ENCODE data around the gene CDHR3.
"Not testable (repeated sequence)": the region's sequence is repeated elsewhere in the genome, so short reads cannot be mapped to it uniquely, and the experiment has no call there.

CDHR3 gene

DNA sequence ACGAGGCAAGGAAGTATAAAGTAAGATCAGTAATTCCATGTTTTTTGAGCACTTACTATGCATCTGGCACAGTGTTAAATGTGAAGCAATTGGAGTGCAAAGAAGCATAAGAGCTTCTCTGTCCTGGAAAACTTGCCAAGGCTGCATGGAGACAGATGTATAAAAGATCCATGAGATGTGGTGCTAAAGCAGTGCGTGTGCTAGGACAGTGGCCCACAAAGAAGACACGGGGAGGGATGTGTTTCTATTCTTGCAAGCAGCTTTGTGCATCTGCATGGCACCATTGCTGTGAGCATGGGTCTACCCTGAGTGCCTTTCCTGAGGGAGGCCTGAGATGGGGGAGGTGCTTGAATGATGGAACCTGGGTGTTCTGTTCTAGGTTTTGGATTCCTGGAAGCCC lies 5.1 kb upstream of the CDHR3 start:
- no peak for DNase-seq (ENCODE audit: low read depth in 3 of 3)

- no peak for DNase-seq (ENCODE audit: low read depth in 3 of 3)
These were observed 711 bp upstream of the CDHR3 start for GRCh38 chr7:105962353-105962752.

- no peak for DNase-seq (ENCODE audit: low read depth in 3 of 3)
These were observed 8.8 kb downstream of the CDHR3 start for GRCh38 chr7:105971845-105972244.

DNA sequence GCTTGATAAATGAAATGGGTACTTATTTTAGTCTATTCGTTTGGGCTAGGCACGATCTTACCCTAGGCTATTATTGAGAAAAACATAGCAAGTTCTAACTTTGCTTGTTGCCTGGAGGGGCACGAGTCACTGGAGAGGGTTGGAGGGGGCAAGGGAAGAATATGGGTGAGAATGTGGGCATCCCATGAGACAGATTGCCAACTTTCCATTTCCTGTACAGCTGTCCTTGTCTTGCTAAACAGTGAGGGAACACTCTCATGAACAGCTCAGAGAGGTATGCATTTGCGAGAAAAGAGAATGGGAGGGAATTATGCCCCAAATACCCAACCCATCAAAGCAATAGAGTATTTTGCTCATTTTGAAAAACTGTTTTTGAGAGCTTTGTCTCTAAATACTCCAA lies 9.2 kb downstream of the CDHR3 start:
- DNase-seq (ENCODE audit: low read depth in 3 of 3): no peak

DNA sequence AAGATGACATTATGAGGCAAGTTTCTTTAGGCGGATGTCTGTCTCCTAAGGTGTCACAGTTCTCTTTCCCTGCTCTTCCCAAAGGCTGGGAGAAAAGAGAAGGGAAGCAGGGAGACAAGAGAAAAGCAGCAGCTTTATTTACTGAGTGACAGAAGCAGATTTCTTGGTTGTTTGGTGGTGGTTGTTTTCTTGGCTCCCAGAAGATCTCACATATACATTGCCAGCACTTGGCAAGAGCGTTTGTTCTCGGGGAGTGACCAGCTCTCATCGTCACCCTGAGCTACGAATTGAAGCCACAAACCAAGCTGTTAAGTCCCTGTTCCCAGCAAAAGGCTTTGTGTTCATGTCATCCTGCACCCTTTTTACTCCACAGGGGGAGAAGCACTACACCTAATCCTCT lies 11.4 kb downstream of the CDHR3 start:
- no peak for DNase-seq (ENCODE audit: low read depth in 3 of 3)

DNA sequence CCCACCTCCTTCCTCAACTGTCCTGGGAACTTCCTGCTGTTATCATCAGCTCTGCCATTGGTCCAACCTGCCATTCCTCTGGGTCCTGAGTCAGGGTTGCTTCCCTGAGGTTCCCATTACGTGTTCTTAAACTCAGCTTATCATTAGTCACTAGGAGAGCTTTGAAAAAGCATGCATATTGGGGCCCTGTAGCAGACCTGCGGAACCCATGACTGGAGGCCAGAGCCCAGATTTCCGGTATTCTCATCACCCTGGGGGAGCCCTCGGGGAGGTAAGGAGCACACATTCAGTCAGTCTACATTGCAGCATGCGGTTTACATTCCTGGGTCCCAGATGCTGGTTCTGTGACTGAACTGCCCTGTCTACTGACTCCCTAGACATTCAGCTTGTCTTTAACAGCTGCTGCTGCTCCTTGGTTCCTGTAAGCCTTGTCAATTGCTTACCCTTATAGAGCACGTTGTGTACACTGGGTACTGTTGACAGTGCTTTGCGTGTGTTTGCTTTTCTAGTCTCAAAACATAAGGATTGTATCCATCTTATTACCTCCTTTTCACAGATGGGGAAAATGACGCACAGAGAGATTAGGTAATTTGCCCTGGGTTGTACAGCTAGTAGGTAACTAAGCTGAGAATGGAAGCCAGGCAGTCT lies 12.8 kb downstream of the CDHR3 start:
- no peak for DNase-seq (ENCODE audit: low read depth in 3 of 3)

GRCh38 chr7:105976868-105977267 lies 13.8 kb downstream of the CDHR3 start:
- no peak for DNase-seq (ENCODE audit: low read depth in 3 of 3)

DNA sequence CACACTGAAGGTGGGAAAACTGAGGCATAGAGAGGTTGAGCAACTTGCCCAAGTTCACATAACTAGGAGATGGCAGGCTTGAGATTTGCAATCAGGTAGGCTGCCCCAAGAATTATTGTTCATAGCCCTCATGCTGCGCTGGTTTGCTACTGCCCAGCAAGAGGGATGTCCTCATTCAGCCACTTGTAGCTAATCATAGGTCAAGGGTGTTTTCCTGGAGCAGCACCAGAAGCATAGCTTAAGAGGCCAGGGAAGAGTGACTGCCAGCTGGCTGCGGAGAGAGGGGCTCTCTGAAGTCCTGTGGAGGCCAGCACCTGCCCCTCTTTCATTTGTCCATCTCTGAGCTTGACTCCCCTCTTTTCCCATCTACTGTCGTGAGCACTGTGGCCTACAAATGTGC lies 15.0 kb downstream of the CDHR3 start:
- no peak for DNase-seq (ENCODE audit: low read depth in 3 of 3)

DNA sequence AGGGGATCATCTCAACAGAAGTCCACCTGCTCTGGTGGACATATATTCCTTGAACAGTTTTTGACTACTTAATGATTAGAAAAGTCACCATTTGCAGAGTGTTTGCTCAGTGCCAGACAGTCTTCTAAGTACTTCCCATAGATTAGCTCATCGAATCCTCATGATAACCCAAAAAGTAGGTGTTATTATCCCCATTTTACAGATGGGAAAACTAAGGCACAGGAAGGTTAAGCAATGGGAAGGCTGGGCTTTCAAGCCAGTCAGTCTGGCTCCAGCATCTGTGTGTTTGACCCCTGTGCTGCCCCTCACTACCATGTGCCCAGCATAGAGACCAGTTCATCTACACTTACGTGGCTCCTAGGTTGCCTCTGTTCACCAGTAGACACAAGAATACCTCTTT lies 15.9 kb downstream of the CDHR3 start:
- DNase-seq (ENCODE audit: low read depth in 3 of 3): no peak

GRCh38 chr7:105979405-105979804 lies 16.3 kb downstream of the CDHR3 start:
- no peak for DNase-seq (ENCODE audit: low read depth in 3 of 3)

GRCh38 chr7:105980645-105981396 lies 17.8 kb downstream of the CDHR3 start:
- DNase-seq (ENCODE audit: low read depth in 3 of 3): no peak

DNA sequence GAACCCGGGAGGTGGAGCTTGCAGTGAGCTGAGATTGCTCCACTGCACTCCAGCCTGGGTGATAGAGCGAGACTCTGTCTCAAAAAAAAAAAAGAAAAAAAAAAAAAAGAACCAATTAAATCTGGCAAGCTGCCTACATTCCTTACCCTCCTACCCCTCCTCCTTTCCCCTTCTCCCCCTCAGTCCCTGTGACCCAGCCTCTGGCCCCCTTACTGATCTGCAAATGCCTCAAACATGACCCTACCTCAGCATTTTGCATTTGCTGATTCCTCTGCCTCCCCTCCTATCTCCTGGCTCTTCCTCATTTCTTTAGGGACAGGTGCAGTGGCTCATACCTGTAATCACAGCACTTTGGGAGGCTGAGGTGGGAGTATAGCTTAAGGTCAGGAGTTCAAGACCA lies 19.3 kb downstream of the CDHR3 start:
- no peak for DNase-seq (ENCODE audit: low read depth in 3 of 3)

GRCh38 chr7:105984808-105985207 lies 21.7 kb downstream of the CDHR3 start:
- not testable (repeated sequence) for DNase-seq (ENCODE audit: low read depth in 3 of 3)

- no peak for DNase-seq (ENCODE audit: low read depth in 3 of 3)
These were observed 22.2 kb downstream of the CDHR3 start for GRCh38 chr7:105985229-105985628.

GRCh38 chr7:105985672-105986215 lies 22.7 kb downstream of the CDHR3 start:
- no peak for DNase-seq (ENCODE audit: low read depth in 3 of 3)

GRCh38 chr7:105987046-105987445 lies 24.0 kb downstream of the CDHR3 start:
- DNase-seq (ENCODE audit: low read depth in 3 of 3): no peak

DNA sequence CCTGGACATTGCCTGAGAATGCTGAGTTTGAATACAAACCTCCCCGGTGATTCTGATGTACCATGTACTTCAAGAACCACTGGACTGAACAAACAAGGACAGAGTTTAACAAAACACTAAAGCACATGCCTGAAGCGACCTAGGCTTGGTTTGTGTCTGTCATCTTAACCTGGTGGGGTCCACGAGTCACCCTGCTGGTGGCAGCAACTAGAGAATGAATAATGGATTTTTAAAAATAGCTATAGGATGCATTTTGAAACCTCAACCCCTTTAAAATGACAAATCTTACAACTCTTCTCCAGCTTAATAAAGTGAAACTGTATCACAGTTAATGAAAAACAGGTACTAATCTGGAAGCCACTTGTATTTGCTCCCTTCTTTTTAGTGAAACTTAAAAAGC lies 25.2 kb downstream of the CDHR3 start:
- no peak for DNase-seq (ENCODE audit: low read depth in 3 of 3)

DNA sequence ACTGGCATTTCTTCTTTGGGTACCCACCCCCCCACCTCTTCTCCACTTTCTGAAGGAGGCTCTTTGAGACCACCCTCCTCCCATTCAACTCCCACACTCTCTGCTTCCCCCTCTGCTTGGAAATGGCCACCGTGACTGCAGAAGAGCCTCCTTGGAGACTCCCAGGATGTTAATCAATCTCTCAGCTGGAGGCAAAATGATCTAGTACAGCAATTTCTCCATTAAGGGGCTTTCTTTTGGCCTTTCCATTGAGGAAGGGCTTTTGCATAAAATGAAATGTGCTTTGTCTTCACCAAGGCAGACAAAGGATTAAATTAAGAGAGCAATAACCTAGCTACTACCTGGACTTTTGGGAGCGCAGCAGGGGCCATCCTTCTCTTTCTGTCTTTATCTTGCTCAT lies 26.1 kb downstream of the CDHR3 start:
- no peak for DNase-seq (ENCODE audit: low read depth in 3 of 3)

GRCh38 chr7:105989686-105990085 lies 26.6 kb downstream of the CDHR3 start:
- DNase-seq (ENCODE audit: low read depth in 3 of 3): no peak

- DNase-seq (ENCODE audit: low read depth in 3 of 3): no peak
These were observed 27.1 kb downstream of the CDHR3 start for GRCh38 chr7:105990141-105990540.

DNA sequence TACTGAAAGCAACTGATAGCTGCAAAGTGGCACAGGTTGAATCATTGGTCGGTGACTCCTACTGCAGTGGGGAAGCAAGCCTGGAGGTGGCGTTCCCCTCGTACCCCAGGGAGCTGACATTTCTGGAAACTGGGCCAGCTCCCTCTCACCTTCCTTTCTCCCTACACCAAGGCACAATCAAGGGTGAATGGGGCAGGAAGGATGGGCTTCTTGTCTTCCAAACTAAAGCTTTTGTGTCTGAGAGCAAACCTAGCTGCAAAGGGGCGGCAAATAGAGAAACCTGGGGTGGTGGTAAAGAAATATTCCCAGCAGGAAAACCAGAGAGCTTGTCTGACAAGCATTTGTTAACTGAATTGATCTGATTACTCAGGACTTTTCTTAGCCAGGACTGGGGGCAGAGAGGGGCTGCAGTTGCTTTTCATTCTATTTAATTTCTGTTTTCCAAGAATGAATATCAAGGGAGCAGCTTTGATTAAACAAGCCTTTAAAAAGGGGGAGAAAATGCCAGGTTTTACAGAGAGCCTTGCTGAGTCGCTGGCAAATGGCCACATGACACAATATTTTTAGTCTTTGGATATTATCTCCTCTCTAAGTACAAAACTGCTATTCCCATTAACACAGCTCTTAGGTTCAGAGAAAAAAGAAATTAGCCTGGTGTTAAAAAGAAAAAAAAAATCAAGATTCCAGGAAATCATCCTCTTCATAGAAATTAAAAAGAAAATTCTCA lies 27.8 kb downstream of the CDHR3 start:
- no peak for DNase-seq (ENCODE audit: low read depth in 3 of 3)

DNA sequence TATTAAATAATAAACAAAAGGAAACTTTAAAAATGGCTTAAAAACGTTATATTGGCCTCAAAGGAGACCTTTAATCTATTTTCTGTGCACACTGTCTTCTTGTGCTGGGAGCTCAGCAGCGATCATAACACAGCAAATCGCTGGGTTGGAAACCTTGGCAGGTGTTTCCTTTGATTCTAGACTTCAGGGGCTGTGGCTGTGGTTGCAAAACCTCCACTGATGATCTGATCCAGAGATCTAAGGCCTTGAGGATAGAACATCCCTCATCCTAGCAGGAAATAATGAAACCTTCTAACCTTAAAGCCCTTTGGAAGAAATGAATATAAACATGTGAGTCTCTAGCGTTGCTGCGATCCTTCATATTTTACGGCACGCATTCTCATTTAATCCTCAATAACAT lies 29.8 kb downstream of the CDHR3 start:
- no peak for DNase-seq (ENCODE audit: low read depth in 3 of 3)

All from stimulated activated CD4-positive, alpha-beta T cell treated with anti-CD3 and anti-CD28 coated beads, TNF-alpha, amount 100 ng/mL, for 48 hours (primary cell).